Measurements from ENCODE around the gene PTER.

The PTER gene

DNA sequence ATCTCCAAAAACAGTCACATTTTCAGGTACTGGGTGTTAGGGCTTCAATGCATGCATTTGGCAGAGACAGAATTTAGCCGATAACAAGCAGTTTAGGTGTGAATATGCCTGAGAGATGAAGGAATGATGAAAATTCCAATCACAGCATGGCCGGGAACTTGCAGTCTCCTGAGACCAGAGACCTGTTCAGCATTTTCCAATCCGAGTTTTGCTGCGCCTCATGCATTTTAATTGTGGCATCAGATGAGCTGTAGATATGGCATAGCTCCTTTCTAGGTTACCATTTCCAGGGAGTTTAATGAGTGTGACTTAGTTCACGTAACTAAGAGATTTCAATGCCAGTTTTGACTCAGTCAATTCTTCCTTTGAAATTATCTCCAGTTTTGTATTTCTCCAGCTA, 99.3 kb downstream of the PTER start:
- in situ Hi-C loops (cut with MboI; ENCODE audit: low sequenced_read_pairs): no loop called here

DNA sequence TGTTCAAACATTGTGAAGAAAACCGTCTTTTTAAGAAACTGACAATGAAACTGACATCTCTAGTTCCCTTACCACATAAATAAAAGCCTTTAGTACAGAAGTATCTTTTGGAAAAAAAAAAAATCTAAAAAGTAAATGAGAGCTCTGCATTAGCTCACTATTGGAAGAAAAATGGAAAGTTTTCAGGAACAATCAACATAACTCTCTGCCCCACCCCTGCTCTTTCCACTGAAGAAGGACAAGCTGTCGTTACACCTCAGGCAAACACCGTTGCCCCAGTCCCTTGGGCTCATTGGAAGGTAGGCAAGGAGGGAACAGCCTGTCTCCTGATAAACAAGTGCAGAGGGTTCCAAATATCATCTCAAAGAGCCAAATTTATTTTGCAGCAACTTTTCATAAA, 107.3 kb downstream of the PTER start:
- in situ Hi-C loops (cut with MboI; ENCODE audit: low sequenced_read_pairs): no loop called here

DNA sequence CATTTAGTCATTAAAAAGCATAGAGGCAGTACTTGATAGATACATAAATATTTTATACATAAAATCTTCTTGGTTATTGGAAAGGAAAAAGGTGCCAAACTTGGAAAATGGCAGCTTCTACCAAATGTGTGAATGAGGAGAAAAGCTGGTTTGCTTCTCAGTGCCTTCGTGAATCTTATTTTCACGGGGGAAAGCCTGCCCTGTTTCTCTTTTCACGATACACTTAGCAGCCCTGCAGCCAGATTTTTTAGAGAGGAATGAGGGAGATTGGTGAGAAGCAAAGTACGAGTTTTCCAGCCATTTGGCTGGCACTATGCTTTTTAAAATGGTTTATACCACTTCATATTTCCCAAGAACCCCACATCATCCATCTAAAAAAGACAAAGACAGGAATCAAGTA, 107.8 kb downstream of the PTER start:
- in situ Hi-C loops (cut with MboI; ENCODE audit: low sequenced_read_pairs): no loop called here

DNA sequence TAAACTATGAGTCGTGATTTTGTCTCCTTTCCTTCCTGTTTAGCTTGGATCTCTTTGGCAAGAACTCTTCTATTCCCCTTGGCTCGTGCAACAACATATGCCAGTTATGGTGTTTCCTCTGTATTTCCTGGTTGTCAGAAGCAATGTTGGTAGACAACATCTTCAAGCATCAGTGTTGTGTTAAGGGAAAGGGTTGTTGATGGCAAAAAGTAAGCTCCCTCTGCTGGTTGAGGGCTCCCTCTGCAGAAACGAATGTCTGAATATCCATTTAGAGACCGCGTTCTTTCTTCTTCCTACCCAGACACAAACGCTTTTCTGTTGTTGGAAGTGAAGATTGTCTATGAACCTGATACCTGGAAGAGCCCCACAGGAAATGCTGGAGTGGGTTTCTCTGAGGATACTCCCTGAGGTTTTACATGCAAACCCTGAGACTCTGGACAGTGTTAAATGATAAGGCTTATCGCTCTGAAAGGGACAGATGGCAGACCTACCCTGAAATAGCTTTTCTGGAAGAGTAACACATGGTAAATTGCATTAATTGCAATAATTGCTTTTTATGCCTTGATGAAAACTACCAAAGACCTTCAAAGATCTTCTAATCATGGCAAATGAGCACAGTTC, 108.4 kb downstream of the PTER start:
- in situ Hi-C loops (cut with MboI; ENCODE audit: low sequenced_read_pairs): no loop called here

DNA sequence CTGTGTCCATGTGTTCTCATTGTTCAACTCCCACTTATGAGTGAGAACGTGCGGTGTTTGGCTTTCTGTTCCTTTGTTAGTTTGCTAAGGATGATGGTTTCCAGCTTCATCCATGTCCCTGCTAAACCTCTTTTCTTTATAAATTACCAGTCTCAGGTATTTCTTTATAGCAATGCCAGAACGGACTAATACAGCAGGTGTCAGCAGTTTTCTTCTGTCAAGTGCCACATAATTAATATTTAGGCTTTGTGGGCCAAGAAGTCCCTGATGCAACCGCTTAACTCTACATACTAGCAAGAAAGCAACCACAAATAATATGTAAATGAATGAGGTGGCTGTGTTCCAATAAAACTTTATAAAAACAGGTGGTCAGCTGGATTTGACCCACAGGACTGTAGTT, 111.2 kb downstream of the PTER start:
- in situ Hi-C loops (cut with MboI; ENCODE audit: low sequenced_read_pairs): no loop called here

DNA sequence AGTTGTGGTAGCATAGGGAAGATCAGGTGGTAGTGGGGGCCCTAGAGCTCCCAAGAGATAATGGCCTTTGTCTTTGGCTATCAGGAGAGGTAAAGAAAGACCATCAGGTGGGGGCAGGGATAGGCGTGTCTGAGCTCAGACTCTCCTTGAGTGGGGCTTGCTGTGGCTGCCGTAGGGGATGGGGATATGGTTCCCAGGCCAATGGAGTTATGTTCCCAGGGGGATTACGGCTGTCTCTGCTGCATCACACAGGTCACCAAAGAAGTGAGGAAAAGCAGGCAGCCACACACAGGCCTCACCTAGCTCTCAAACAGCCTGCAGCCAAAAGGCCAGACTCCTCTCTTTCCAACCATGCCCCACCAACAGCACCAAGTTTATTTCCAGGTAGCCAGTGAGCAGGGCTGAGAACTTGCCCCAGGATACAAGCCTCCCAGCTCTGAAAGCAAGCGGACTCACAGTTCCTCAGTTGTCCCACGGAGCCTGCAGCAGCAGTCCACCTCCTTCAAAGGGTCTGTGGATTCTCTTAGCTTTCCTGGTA, 122.5 kb downstream of the PTER start:
- in situ Hi-C loops (cut with MboI; ENCODE audit: low sequenced_read_pairs): no loop called here

DNA sequence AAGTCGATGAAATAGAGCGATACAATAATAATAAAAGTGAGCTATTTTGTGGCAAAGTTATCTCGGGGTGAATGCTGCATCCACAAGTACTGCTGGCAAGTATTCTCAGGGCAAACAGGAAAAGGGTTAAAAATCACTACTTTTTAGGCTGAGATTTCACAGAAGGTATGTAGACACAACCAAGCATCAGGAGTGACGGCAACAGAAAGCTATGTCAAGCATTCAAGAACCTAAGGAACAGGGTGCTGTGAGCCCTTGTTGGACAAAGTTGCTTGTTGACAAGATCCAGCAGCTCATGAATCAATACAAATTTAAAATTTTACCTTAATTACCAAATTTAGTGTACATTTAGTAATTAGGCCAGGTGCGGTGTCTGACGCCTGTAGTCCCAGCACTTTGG, 126.1 kb downstream of the PTER start:
- in situ Hi-C loops (cut with MboI; ENCODE audit: low sequenced_read_pairs): no loop called here

All from HL-60/S4 (cell line).